Liver (tissue), 9 donors: ENCODE data around the gene DIDO1. TPM values are rescaled to one million over a fixed set of nuclear protein-coding genes. Genes with fewer than 3 reads are reported as not detected.

ENCODE experiments used
- DNase-seq: peaks from one replicate; pipeline ENCODE4 v3.0.0-alpha.2; 2017; ENCODE audit warnings: low spot score
- H3K27ac ChIP-seq, 2 donors: one replicate each; pipeline ENCODE4 v1.7.0; 2013; ENCODE audit warnings: inconsistent platforms in 2 of 2, low read length in 2 of 2, control low read depth in 1 of 2, low read depth in 1 of 2, mild to moderate bottlenecking in 1 of 2
- H3K27me3 ChIP-seq, 4 donors: one replicate each; pipeline versions ENCODE4 v1.6.1 to v1.7.0; 2013; ENCODE audit warnings: low read length in 3 of 4, inconsistent platforms in 1 of 4, mild to moderate bottlenecking in 1 of 4, moderate library complexity in 1 of 4; ENCODE audit not compliant: control insufficient read depth in 4 of 4, insufficient read depth in 4 of 4
- H3K36me3 ChIP-seq, 4 donors: one replicate each; pipeline versions ENCODE4 v1.6.1 to v1.7.0; 2013; ENCODE audit warnings: low read length in 3 of 4, mild to moderate bottlenecking in 3 of 4, low read depth in 1 of 4, moderate library complexity in 1 of 4; ENCODE audit not compliant: control insufficient read depth in 4 of 4, insufficient read depth in 3 of 4
- H3K4me1 ChIP-seq, 4 donors: one replicate each; pipeline versions ENCODE4 v1.6.1 to v1.7.0; 2013; ENCODE audit warnings: low read length in 3 of 4, mild to moderate bottlenecking in 3 of 4, moderate library complexity in 1 of 4; ENCODE audit not compliant: control insufficient read depth in 4 of 4, insufficient read depth in 4 of 4
- H3K4me3 ChIP-seq, 3 donors: one replicate each; pipeline versions ENCODE4 v1.6.1 to v1.7.0; 2013; ENCODE audit warnings: low read length in 3 of 3, control low read depth in 1 of 3, low read depth in 1 of 3, mild to moderate bottlenecking in 1 of 3
- H3K9ac ChIP-seq, 2 donors: one replicate each; pipeline ENCODE4 v1.7.0; 2013; ENCODE audit warnings: low read length in 2 of 2, mild to moderate bottlenecking in 2 of 2, moderate library complexity in 2 of 2, control low read depth in 1 of 2, low read depth in 1 of 2
- H3K9me3 ChIP-seq, 4 donors: one replicate each; pipeline versions ENCODE4 v1.6.1 to v1.7.0; 2013; ENCODE audit warnings: low read length in 3 of 4; ENCODE audit not compliant: control insufficient read depth in 4 of 4
- EGR1 ChIP-seq, 2 donors: IDR thresholded peaks; 2 replicates each; pipeline ENCODE4 v1.6.1; 2016 to 2018; ENCODE audit warnings: antibody characterized with exemption in 2 of 2, low read depth in 2 of 2
- FOXA1 ChIP-seq: IDR thresholded peaks from 2 replicates; pipeline ENCODE4 v1.6.1; 2016; ENCODE audit warnings: antibody characterized with exemption
- FOXA2 ChIP-seq: IDR thresholded peaks from 2 replicates; pipeline ENCODE4 v1.6.1; 2016; ENCODE audit warnings: antibody characterized with exemption
- GABPA ChIP-seq, 2 donors: IDR thresholded peaks in 1 of 2; conservative IDR thresholded peaks in 1 of 2; 2 replicates each; pipeline ENCODE4 v1.6.1; 2016; ENCODE audit warnings: antibody characterized with exemption in 2 of 2, mild to moderate bottlenecking in 1 of 2, moderate library complexity in 1 of 2
- HNF4A ChIP-seq, 2 donors: conservative IDR thresholded peaks; 2 replicates each; pipeline ENCODE4 v1.6.1; 2016; ENCODE audit warnings: antibody characterized with exemption in 2 of 2, mild to moderate bottlenecking in 2 of 2
- HNF4G ChIP-seq: IDR thresholded peaks from 2 replicates; pipeline ENCODE4 v1.6.1; 2016; ENCODE audit warnings: antibody characterized with exemption
- NR2F2 ChIP-seq: IDR thresholded peaks from 2 replicates; pipeline ENCODE4 v1.6.1; 2016; ENCODE audit warnings: antibody characterized with exemption
- RAD21 ChIP-seq, 2 donors: IDR thresholded peaks; 2 replicates each; pipeline ENCODE4 v1.6.1; 2016; ENCODE audit warnings: antibody characterized with exemption in 2 of 2, mild to moderate bottlenecking in 2 of 2
- RXRA ChIP-seq, 2 donors: IDR thresholded peaks; 2 replicates each; pipeline ENCODE4 v1.6.1; 2017 to 2018; ENCODE audit warnings: antibody characterized with exemption in 2 of 2, mild to moderate bottlenecking in 1 of 2
- SP1 ChIP-seq: IDR thresholded peaks from 2 replicates; pipeline ENCODE4 v1.6.1; 2018; ENCODE audit warnings: antibody characterized with exemption, mild to moderate bottlenecking
- TAF1 ChIP-seq: conservative IDR thresholded peaks from 2 replicates; pipeline ENCODE4 v1.6.1; 2016; ENCODE audit warnings: antibody characterized with exemption, mild to moderate bottlenecking
- YY1 ChIP-seq: IDR thresholded peaks from 2 replicates; pipeline ENCODE4 v1.6.1; 2016; ENCODE audit warnings: antibody characterized with exemption, mild to moderate bottlenecking
- WGBS: extraction: QIAGEN DNeasy Blood & Tissue Kit; methylation state at CpG from one replicate; pipeline ENCODE4 v1.1.7; 2013; 5-methylcytosine and 5-hydroxymethylcytosine counted together
- polyA plus RNA-seq, 2 donors: library from polyadenylated mRNA; stranded (reverse) in 1 of 2; unstranded in 1 of 2; fragments of 200-250 nt in 1 of 2; fragments of >200 nt in 1 of 2; fragmentation: Nextera tagmentation in 1 of 2; extraction: Ambion mirVana in 1 of 2; gene quantifications; one replicate each; pipeline versions ENCODE4 v1.2.1 to v1.2.3, GENCODE V29; 2013 to 2015
- total RNA-seq, 2 donors: library from RNA; depleted of rRNA; stranded (reverse); fragments of >200 nt; gene quantifications; one replicate each; pipeline ENCODE4 v1.2.3, GENCODE V29; 2014
- TF ChIP-seq, protein P1 (sequence below): IDR thresholded peaks from 2 replicates; pipeline ENCODE4 v1.6.1; 2016; ENCODE audit warnings: antibody characterized with exemption, mild to moderate bottlenecking
- TF ChIP-seq, protein P2 (sequence below): IDR thresholded peaks from 2 replicates; pipeline ENCODE4 v1.6.1; 2016; ENCODE audit warnings: antibody characterized with exemption
- donor health status: healthy.
- donor health status: healthy.
- donor health status: healthy.
- donor health status: healthy.
- donor health status: healthy.

DIDO1 gene
- total and polyA plus RNA-seq, 4 donors: 10.1 to 43.1 (median 17.4) TPM

DNA sequence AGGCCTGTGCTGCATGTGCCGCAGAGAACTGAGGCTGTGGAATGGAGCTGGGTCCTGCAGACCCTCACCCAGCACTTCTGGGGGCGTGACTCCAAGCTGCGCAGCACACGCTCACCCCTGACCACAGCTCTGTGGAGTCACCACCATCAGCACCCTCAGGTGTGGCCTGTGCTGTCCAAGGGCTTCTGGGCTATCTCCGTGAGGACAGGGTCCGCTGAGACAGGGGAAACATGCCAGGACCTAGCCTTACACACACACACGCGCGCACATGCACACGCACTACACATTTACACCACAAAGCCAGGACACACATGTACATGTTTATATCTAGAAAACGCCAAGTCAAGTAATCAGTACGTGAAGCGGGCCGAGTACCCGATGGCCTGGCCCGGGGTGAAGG, 37.9 kb downstream of the DIDO1 start (continued):
- TF ChIP-seq, protein P1, sequence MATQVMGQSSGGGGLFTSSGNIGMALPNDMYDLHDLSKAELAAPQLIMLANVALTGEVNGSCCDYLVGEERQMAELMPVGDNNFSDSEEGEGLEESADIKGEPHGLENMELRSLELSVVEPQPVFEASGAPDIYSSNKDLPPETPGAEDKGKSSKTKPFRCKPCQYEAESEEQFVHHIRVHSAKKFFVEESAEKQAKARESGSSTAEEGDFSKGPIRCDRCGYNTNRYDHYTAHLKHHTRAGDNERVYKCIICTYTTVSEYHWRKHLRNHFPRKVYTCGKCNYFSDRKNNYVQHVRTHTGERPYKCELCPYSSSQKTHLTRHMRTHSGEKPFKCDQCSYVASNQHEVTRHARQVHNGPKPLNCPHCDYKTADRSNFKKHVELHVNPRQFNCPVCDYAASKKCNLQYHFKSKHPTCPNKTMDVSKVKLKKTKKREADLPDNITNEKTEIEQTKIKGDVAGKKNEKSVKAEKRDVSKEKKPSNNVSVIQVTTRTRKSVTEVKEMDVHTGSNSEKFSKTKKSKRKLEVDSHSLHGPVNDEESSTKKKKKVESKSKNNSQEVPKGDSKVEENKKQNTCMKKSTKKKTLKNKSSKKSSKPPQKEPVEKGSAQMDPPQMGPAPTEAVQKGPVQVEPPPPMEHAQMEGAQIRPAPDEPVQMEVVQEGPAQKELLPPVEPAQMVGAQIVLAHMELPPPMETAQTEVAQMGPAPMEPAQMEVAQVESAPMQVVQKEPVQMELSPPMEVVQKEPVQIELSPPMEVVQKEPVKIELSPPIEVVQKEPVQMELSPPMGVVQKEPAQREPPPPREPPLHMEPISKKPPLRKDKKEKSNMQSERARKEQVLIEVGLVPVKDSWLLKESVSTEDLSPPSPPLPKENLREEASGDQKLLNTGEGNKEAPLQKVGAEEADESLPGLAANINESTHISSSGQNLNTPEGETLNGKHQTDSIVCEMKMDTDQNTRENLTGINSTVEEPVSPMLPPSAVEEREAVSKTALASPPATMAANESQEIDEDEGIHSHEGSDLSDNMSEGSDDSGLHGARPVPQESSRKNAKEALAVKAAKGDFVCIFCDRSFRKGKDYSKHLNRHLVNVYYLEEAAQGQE: no peak
- no peak for TF ChIP-seq EGR1 (IDR thresholded peaks at IDR 0.05; ENCODE audit: low read depth in 2 of 2)
- no peak for TF ChIP-seq FOXA1
- TF ChIP-seq RAD21 (IDR thresholded peaks at IDR 0.05): no peak
- TF ChIP-seq SP1: no peak

DNA sequence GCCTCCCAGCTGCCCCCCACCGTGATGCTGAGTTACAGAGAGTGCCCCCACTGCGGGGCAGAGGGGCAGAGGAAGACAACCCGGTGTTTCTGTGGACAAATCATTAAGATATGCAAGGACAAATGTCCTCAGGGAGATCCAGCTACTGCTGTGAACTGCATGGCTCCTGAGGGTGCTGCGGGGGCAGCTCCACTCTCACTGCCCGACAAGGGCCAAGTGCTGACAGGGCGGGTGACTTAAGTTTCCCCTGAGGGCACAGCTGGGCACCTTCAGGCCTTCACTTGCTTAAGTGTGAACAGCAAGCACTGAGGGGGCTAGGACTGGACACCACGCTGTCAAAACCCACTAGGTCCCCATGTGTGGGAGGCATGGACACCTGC, 38.5 kb downstream of the DIDO1 start:
- Histone ChIP-seq H3K4me1 (peaks cover 2 to 32% (median 25%) of the 10 kb centered on the region in 4 donors), H3K9me3 (no peaks in the 10 kb centered on the region), H3K9ac (no peak overlapping the region), H3K27ac (no peak overlapping the region), H3K4me3 (no peak overlapping the region), H3K36me3 (peaks cover 12 to 42% (median 32%) of the 10 kb centered on the region in 4 donors), H3K27me3 (no peaks in the 10 kb centered on the region)
- no peak for DNase-seq
- WGBS: 83% methylated on average over 7 of the region's 7 CpGs
- TF ChIP-seq, protein P2, sequence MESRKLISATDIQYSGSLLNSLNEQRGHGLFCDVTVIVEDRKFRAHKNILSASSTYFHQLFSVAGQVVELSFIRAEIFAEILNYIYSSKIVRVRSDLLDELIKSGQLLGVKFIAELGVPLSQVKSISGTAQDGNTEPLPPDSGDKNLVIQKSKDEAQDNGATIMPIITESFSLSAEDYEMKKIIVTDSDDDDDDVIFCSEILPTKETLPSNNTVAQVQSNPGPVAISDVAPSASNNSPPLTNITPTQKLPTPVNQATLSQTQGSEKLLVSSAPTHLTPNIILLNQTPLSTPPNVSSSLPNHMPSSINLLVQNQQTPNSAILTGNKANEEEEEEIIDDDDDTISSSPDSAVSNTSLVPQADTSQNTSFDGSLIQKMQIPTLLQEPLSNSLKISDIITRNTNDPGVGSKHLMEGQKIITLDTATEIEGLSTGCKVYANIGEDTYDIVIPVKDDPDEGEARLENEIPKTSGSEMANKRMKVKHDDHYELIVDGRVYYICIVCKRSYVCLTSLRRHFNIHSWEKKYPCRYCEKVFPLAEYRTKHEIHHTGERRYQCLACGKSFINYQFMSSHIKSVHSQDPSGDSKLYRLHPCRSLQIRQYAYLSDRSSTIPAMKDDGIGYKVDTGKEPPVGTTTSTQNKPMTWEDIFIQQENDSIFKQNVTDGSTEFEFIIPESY: no peak
- TF ChIP-seq, protein P1: no peak
- no peak for TF ChIP-seq YY1
- no peak for TF ChIP-seq FOXA2
- no peak for TF ChIP-seq TAF1

DNA sequence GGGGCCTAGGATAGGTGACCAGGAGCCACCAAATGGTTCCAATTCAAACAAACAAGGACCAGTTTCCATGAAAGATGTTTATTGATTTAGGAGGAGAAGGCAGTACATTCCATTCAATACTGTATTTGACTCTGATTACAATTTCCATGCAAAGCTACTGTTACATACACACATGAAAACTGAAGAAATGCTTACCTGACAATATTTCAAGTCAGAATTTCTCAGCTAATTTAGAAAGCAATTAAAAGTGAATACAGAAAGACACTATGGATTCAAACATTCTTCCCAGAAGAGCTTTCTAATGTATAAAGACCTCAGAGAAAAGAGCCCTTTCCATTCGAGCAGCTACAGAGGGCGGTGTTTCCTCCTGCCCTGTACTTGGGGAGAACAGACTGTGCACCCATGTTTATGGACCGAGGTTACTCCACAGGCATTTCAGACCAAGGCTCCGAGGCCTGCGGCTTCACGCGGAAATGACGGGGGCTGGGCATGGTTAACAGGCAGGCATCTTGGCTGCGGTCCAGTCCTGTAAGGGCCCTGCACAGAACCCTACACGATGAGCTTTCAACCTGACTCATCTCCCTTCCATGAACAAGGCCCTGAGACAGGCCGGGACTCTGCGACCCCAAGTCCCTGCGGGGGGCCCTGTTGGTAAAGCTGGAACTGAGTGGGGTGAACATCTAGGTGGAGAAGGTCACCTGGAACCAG, 39.0 kb downstream of the DIDO1 start:
- H3K27me3 ChIP-seq: no peaks in the 10 kb centered on the region
- H3K27ac ChIP-seq: no peak overlapping the region
- H3K4me3 ChIP-seq: no peak overlapping the region
- H3K4me1 ChIP-seq: peaks cover 2 to 32% (median 25%) of the 10 kb centered on the region in 4 donors
- no peak overlapping the region for H3K9ac ChIP-seq
- no peaks in the 10 kb centered on the region for H3K9me3 ChIP-seq
- DNase-seq: peak; percentile 51
- H3K36me3 ChIP-seq: peaks cover 9 to 37% (median 27%) of the 10 kb centered on the region in 4 donors
- 49% methylated on average over 13 of the region's 13 CpGs for WGBS
- TF ChIP-seq GABPA (IDR thresholded peaks at IDR 0.05 in 1 of 2, conservative IDR thresholded peaks at IDR 0.05 in 1 of 2) (no peak), EGR1 (IDR thresholded peaks at IDR 0.05; ENCODE audit: low read depth in 2 of 2) (no peak), TAF1 (no peak), HNF4G (no peak), HNF4A (conservative IDR thresholded peaks at IDR 0.05) (no peak), RXRA (IDR thresholded peaks at IDR 0.05) (no peak), NR2F2 (no peak), SP1 (no peak), YY1 (no peak)
- TF ChIP-seq, protein P1: no peak
- TF ChIP-seq, protein P2: no peak
